Mesothelial cell of epicardium (in vitro differentiated cells): ENCODE measurements around the gene RAB8B. TPM values are rescaled to one million over a fixed set of nuclear protein-coding genes. Genes with fewer than 3 reads are reported as not detected.

ENCODE experiments used
- DNase-seq, 2 experiments: peaks; one replicate each; pipeline ENCODE4 v3.0.0; 2021; ENCODE audit warnings: low spot score in 2 of 2; ENCODE audit not compliant: unreplicated experiment in 2 of 2
- H3K27ac Mint-ChIP-seq: 2 replicates; pipeline ENCODE4 v1.8.0; 2021; ENCODE audit warnings: mixed read lengths
- H3K27me3 Mint-ChIP-seq: 2 replicates; pipeline ENCODE4 v1.8.0; 2021; ENCODE audit warnings: low read depth, mixed read lengths
- H3K36me3 Mint-ChIP-seq: 2 replicates; pipeline ENCODE4 v1.8.0; 2021; ENCODE audit warnings: mixed read lengths
- H3K4me1 Mint-ChIP-seq: 2 replicates; pipeline ENCODE4 v1.8.0; 2021; ENCODE audit warnings: mixed read lengths
- H3K4me3 Mint-ChIP-seq: 2 replicates; pipeline ENCODE4 v1.8.0; 2021; ENCODE audit warnings: mild to moderate bottlenecking, moderate library complexity, mixed read lengths
- H3K9me3 Mint-ChIP-seq: 2 replicates; pipeline ENCODE4 v1.8.0; 2021; ENCODE audit warnings: mixed read lengths
- CTCF ChIP-seq: fragments of 200-600 bp; sonication (generic); IDR thresholded peaks from one replicate; pipeline ENCODE4 v1.5.0; 2021; ENCODE audit warnings: antibody characterized with exemption; ENCODE audit not compliant: unreplicated experiment
- total RNA-seq: library from RNA; stranded (reverse); gene quantifications from 3 replicates; pipeline ENCODE4 v1.2.1, GENCODE V29; 2021

Gene RAB8B
- total RNA-seq, 1 donor from 2014 or later: 20.2 TPM

GRCh38 chr15:63314409-63314808 is 125.0 kb downstream of the RAB8B start:
- DNase-seq: no peak
- H3K36me3 Mint-ChIP-seq: peaks cover 2% of the 10 kb centered on the region
- no peak overlapping the region for H3K4me3 Mint-ChIP-seq
- TF ChIP-seq CTCF: no peak
- H3K4me1 Mint-ChIP-seq: peaks cover 2% of the 10 kb centered on the region
- peaks cover 10% of the 10 kb centered on the region for H3K9me3 Mint-ChIP-seq
- H3K27me3 Mint-ChIP-seq: peaks cover 3% of the 10 kb centered on the region
- no peak overlapping the region for H3K27ac Mint-ChIP-seq

Other genes starting within 250 kb of the RAB8B start
- 635 to 667 TPM (median 659 TPM) in 3 replicates for gene TPM1, start 146.9 kb upstream of the RAB8B start, total RNA-seq
- gene LACTB, start 67.7 kb upstream of the RAB8B start, total RNA-seq: 7.6 to 9.0 TPM (median 8.2 TPM) in 3 replicates
- gene RPS27L, start 32.1 kb upstream of the RAB8B start, total RNA-seq: 124 to 132 TPM (median 130 TPM) in 3 replicates
- gene APH1B, start 88.0 kb downstream of the RAB8B start, total RNA-seq: 19.7 to 22.0 TPM (median 21.9 TPM) in 3 replicates
- 1.0 to 1.6 TPM (median 1.3 TPM) in 3 replicates for gene CA12, start 192.2 kb downstream of the RAB8B start, total RNA-seq